ENCODE results near the gene ZNF385D. TPM values are rescaled to one million over a fixed set of nuclear protein-coding genes. Genes with fewer than 3 reads are reported as not detected.

The ZNF385D gene
- total and polyA plus RNA-seq, 4 donors: 0.08 to 0.50 (median 0.09) TPM

DNA sequence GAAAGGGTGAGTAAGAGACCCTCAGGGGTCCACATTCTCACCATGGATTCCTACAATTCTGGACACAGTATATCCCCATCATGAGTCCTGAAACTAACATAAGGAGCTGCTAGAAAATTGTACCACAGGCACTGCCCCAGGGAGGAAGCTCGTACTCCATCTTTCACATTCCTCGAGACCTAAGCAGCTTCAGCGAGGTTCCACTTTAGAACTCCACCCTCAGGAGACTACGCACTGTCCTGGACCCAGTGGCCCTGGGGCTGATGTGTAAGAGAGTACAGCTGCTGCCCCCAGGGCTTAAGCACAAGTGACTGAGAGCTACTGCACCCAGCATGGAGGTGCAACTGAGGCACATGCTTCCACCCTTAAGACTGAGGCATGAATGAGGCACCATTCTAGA is 352.5 kb downstream of the ZNF385D start (continued):
- TF ChIP-seq, protein P1, sequence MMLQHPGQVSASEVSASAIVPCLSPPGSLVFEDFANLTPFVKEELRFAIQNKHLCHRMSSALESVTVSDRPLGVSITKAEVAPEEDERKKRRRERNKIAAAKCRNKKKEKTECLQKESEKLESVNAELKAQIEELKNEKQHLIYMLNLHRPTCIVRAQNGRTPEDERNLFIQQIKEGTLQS (IDR thresholded peaks at IDR 0.05): no peak
- TF ChIP-seq EGR1 (IDR thresholded peaks at IDR 0.05; ENCODE audit: low read depth in 2 of 2): no peak

DNA sequence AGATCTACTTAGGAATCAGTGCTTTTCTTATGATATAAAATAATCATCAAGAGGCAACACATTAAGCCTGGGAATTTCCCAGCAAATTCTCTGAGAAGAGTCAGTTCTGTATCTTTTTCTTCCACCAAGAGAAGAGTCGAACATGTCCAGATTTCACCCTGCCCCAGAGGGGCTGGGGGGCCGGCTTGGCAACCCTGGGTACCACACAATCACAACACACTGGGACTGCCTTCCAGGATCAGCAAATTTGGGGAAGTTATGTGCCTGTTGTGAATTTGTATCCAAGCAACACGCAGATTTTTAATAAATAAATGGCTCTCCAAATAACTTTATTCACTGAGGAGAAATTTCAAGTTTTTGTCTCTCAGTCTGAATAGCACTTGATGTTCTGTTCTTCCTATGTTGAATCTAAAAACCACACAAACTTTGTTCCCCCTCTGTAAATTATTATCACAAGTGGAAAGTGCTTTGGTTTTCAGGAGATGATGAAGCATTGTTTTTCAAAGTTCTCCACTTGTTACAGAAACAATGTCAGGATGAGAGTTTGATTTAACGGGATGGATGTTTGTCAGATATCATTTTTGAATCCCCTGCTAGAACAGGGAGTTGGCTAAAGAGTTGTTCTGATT is 357.2 kb downstream of the ZNF385D start:
- Histone ChIP-seq H3K27me3 (ENCODE audit: control insufficient read depth in 4 of 4, insufficient read depth in 4 of 4, low read length in 3 of 4) (no peaks in the 10 kb centered on the region), H3K9ac (ENCODE audit: low read depth in 1 of 2, low read length in 2 of 2) (no peak overlapping the region), H3K27ac (ENCODE audit: low read depth in 1 of 2, low read length in 2 of 2) (no peak overlapping the region), H3K9me3 (ENCODE audit: control insufficient read depth in 4 of 4, low read length in 3 of 4) (peaks cover 0 to 2% (median 0%) of the 10 kb centered on the region in 4 donors), H3K4me1 (ENCODE audit: control insufficient read depth in 4 of 4, insufficient read depth in 4 of 4, low read length in 3 of 4) (no peaks in the 10 kb centered on the region), H3K36me3 (ENCODE audit: control insufficient read depth in 4 of 4, insufficient read depth in 3 of 4, low read depth in 1 of 4, low read length in 3 of 4) (no peaks in the 10 kb centered on the region), H3K4me3 (ENCODE audit: low read depth in 1 of 3, low read length in 3 of 3) (no peak overlapping the region)
- 69% methylated on average over 4 of the region's 4 CpGs for WGBS
- TF ChIP-seq HNF4A (conservative IDR thresholded peaks at IDR 0.05): no peak
- no peak for TF ChIP-seq GABPA (IDR thresholded peaks at IDR 0.05 in 1 of 2, conservative IDR thresholded peaks at IDR 0.05 in 1 of 2)
- TF ChIP-seq, protein P2, sequence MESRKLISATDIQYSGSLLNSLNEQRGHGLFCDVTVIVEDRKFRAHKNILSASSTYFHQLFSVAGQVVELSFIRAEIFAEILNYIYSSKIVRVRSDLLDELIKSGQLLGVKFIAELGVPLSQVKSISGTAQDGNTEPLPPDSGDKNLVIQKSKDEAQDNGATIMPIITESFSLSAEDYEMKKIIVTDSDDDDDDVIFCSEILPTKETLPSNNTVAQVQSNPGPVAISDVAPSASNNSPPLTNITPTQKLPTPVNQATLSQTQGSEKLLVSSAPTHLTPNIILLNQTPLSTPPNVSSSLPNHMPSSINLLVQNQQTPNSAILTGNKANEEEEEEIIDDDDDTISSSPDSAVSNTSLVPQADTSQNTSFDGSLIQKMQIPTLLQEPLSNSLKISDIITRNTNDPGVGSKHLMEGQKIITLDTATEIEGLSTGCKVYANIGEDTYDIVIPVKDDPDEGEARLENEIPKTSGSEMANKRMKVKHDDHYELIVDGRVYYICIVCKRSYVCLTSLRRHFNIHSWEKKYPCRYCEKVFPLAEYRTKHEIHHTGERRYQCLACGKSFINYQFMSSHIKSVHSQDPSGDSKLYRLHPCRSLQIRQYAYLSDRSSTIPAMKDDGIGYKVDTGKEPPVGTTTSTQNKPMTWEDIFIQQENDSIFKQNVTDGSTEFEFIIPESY (IDR thresholded peaks at IDR 0.05): no peak
- TF ChIP-seq, protein P3, sequence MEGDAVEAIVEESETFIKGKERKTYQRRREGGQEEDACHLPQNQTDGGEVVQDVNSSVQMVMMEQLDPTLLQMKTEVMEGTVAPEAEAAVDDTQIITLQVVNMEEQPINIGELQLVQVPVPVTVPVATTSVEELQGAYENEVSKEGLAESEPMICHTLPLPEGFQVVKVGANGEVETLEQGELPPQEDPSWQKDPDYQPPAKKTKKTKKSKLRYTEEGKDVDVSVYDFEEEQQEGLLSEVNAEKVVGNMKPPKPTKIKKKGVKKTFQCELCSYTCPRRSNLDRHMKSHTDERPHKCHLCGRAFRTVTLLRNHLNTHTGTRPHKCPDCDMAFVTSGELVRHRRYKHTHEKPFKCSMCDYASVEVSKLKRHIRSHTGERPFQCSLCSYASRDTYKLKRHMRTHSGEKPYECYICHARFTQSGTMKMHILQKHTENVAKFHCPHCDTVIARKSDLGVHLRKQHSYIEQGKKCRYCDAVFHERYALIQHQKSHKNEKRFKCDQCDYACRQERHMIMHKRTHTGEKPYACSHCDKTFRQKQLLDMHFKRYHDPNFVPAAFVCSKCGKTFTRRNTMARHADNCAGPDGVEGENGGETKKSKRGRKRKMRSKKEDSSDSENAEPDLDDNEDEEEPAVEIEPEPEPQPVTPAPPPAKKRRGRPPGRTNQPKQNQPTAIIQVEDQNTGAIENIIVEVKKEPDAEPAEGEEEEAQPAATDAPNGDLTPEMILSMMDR (IDR thresholded peaks at IDR 0.05; ENCODE audit: low read depth, low read length, missing input control): no peak
- no peak for DNase-seq (ENCODE audit: low spot score)

DNA sequence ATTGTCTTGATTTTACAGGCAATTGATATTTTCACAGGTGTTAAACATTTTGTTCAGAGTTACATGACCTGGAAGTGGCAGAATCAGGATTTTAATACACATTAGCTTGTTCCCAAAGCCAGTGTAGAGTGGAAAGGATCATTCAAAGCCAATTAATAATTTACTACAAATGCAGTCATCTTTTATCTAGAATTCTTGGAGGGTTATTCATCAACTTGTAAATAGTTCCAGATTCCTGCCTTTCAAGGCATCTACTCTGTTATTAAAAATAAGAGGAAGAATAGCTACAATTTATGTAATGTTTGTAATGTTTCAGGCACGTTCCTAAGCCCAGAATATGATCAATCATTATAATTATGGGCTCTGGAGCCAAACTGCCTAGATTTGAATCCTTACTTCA is 358.5 kb downstream of the ZNF385D start:
- H3K4me3 ChIP-seq (ENCODE audit: low read depth in 1 of 3, low read length in 3 of 3): no peak overlapping the region
- H3K4me1 ChIP-seq (ENCODE audit: control insufficient read depth in 4 of 4, insufficient read depth in 4 of 4, low read length in 3 of 4): no peaks in the 10 kb centered on the region
- no peaks in the 10 kb centered on the region for H3K36me3 ChIP-seq (ENCODE audit: control insufficient read depth in 4 of 4, insufficient read depth in 3 of 4, low read depth in 1 of 4, low read length in 3 of 4)
- no peaks in the 10 kb centered on the region for H3K27me3 ChIP-seq (ENCODE audit: control insufficient read depth in 4 of 4, insufficient read depth in 4 of 4, low read length in 3 of 4)
- H3K27ac ChIP-seq (ENCODE audit: low read depth in 1 of 2, low read length in 2 of 2): no peak overlapping the region
- no peak for DNase-seq (ENCODE audit: low spot score)
- H3K9ac ChIP-seq (ENCODE audit: low read depth in 1 of 2, low read length in 2 of 2): no peak overlapping the region
- peaks cover 0 to 2% (median 0%) of the 10 kb centered on the region in 4 donors for H3K9me3 ChIP-seq (ENCODE audit: control insufficient read depth in 4 of 4, low read length in 3 of 4)
- WGBS: 17% methylated on average over 1 of the region's 1 CpG
- TF ChIP-seq SP1 (IDR thresholded peaks at IDR 0.05) (no peak), RXRA (IDR thresholded peaks at IDR 0.05) (no peak), HNF4A (conservative IDR thresholded peaks at IDR 0.05) (no peak), NR2F2 (IDR thresholded peaks at IDR 0.05) (no peak), JUND (IDR thresholded peaks at IDR 0.05) (no peak), YY1 (IDR thresholded peaks at IDR 0.05) (no peak), FOXA2 (IDR thresholded peaks at IDR 0.05) (no peak), TAF1 (conservative IDR thresholded peaks at IDR 0.05) (no peak), FOXA1 (IDR thresholded peaks at IDR 0.05) (no peak), HNF4G (IDR thresholded peaks at IDR 0.05) (no peak)
- TF ChIP-seq, protein P4, sequence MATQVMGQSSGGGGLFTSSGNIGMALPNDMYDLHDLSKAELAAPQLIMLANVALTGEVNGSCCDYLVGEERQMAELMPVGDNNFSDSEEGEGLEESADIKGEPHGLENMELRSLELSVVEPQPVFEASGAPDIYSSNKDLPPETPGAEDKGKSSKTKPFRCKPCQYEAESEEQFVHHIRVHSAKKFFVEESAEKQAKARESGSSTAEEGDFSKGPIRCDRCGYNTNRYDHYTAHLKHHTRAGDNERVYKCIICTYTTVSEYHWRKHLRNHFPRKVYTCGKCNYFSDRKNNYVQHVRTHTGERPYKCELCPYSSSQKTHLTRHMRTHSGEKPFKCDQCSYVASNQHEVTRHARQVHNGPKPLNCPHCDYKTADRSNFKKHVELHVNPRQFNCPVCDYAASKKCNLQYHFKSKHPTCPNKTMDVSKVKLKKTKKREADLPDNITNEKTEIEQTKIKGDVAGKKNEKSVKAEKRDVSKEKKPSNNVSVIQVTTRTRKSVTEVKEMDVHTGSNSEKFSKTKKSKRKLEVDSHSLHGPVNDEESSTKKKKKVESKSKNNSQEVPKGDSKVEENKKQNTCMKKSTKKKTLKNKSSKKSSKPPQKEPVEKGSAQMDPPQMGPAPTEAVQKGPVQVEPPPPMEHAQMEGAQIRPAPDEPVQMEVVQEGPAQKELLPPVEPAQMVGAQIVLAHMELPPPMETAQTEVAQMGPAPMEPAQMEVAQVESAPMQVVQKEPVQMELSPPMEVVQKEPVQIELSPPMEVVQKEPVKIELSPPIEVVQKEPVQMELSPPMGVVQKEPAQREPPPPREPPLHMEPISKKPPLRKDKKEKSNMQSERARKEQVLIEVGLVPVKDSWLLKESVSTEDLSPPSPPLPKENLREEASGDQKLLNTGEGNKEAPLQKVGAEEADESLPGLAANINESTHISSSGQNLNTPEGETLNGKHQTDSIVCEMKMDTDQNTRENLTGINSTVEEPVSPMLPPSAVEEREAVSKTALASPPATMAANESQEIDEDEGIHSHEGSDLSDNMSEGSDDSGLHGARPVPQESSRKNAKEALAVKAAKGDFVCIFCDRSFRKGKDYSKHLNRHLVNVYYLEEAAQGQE (IDR thresholded peaks at IDR 0.05): no peak
- TF ChIP-seq, protein P2 (IDR thresholded peaks at IDR 0.05): no peak
- TF ChIP-seq, protein P1 (IDR thresholded peaks at IDR 0.05): no peak
- TF ChIP-seq, protein P5, sequence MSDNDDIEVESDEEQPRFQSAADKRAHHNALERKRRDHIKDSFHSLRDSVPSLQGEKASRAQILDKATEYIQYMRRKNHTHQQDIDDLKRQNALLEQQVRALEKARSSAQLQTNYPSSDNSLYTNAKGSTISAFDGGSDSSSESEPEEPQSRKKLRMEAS (IDR thresholded peaks at IDR 0.05): no peak
- TF ChIP-seq, protein P3 (IDR thresholded peaks at IDR 0.05; ENCODE audit: low read depth, low read length, missing input control): no peak

Data from liver (tissue), 9 donors.